Suprapubic skin (tissue), 3 donors: ENCODE measurements around the gene PDE5A.

Source experiments
- CTCF ChIP-seq, 2 donors: fragments of 200-600 bp in 1 of 2; fragments of 450-650 bp in 1 of 2; sonication (generic) in 1 of 2; IDR thresholded peaks; one replicate each; pipeline ENCODE4 v1.5.1; 2016 to 2019; ENCODE audit warnings: antibody characterized with exemption in 2 of 2, mild to moderate bottlenecking in 1 of 2, moderate library complexity in 1 of 2
- EP300 ChIP-seq: sonication (generic); formaldehyde crosslinking; IDR thresholded peaks from one replicate; pipeline ENCODE4 v1.6.1; 2017; ENCODE audit warnings: antibody characterized with exemption

DNA sequence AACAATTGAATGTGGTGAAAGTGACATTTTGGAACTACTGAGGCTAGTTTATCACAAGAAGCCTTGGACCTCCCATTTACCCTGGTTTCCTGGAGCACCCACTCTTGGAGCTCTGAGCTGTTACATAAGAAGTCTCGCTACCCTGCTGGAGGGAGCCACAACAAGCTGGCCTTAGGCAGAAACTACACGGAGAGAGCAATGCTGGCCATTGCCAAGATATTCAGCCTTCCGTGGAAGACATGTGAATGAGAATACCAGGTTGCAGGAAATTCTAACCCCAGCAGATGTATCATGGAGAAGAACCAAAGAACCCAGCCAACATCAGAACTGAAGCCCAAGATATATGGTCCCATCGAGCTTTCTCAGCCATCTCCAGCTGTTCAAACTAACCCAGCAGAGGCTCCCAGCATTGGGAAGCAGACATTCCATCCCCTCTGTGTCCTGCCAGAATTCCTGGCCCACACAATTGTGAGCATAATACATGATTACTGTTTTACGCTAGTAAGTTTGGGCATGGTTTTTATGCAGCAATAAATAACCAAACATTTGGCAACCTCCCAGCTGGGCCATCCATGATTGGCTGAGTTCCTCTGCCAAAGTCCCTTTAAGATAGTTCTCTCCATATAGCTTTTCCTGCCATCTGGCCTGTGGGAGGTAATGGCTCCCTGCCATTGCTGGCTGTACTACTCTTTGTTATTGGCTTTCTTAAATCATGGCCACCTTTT, 17.9 kb upstream of the PDE5A start:
- no peak for TF ChIP-seq EP300
- no peak for TF ChIP-seq CTCF (IDR thresholded peaks at IDR 0.05)
